Myometrial cell (primary cell): ENCODE measurements around the gene OOSP1. TPM values are rescaled to one million over a fixed set of nuclear protein-coding genes. Genes with fewer than 3 reads are reported as not detected.

Source experiments
- total RNA-seq: library from RNA; depleted of rRNA; stranded (reverse); fragments of >200 nt; gene quantifications from 2 replicates; pipeline ENCODE4 v1.2.3, GENCODE V29; 2015

The OOSP1 gene, protein sequence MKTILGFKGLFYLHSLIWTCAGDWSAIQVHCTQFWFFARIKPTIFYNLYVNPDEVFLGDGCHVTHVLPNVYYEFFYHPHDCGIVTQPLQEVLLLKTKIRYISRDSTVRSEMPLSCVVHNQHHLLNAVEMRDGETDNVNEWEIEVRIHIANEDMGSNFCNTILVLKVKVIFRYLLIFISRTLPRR
- total RNA-seq, result not detected in 2 replicates

DNA sequence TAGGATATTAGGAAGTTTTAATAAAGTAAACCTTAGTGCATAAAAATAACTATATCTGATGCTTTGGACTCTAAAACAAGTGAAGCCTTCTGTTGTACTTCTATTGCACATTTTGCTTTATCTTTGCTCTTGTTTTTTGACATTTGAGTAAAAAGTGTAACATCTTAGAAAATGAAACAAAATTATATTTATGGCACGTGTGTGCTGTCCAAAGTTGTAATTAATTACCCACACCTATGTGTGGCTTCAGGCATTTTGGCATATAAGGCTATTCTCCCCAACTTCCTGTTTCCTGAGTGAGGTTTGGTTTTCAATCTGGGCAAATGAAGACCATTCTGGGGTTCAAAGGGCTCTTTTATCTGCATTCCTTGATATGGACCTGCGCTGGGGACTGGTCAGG is at the start of gene OOSP1:
OOSP1 (plus strand) TSS at position 301 of the 400 bp plus-strand sequence; CDS start at position 324, 23 bp downstream.

DNA sequence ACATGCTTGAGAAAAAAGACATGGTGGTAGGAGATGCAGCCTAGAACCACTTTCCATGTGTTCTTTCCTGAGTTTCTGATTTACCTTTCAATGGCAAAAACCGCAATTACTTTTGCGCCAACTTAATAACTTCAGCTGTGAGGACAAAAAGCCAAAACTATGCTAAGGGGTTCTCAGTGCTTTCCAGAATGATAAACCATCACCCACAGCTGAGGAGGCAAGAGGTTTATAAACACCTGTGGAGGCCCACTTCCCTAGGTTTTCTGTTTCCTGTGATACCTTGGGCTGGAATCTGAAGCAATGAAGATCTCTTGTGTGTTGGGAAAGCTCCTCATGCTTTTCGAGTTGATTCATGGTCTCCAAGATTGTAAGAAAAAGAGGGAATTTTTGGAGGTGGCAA is 25.5 kb downstream of the OOSP1 start, which contains the start of gene OOSP4A:
OOSP4A (plus strand) TSS at position 301 of the 400 bp plus-strand sequence; CDS start at position 301, 0 bp downstream.

Other genes with a start within 250 kb of the OOSP1 start
- not detected in 2 replicates for gene OR10V1, start 224.6 kb upstream of the OOSP1 start, total RNA-seq
- gene STX3, start 183.1 kb upstream of the OOSP1 start, total RNA-seq, result 8.9 and 11.0 TPM in 2 replicates
- gene MRPL16, start 127.7 kb upstream of the OOSP1 start, total RNA-seq, result 70.6 and 85.1 TPM in 2 replicates
- not detected in 2 replicates for gene CBLIF, start 92.9 kb upstream of the OOSP1 start, total RNA-seq
- gene TCN1, start 71.9 kb upstream of the OOSP1 start, total RNA-seq, result not detected in 2 replicates
- gene OOSP3, start 59.6 kb upstream of the OOSP1 start, total RNA-seq, result not detected in 2 replicates
- gene OOSP4A, start 25.6 kb downstream of the OOSP1 start, total RNA-seq, result not detected in 2 replicates
- not detected in 2 replicates for gene OOSP4B, start 78.7 kb downstream of the OOSP1 start, total RNA-seq
- gene OOSP2, start 102.0 kb downstream of the OOSP1 start, total RNA-seq, result not detected in 2 replicates
- not detected in 2 replicates for gene MS4A3, start 118.2 kb downstream of the OOSP1 start, total RNA-seq
- not detected in 2 replicates for gene MS4A2, start 150.2 kb downstream of the OOSP1 start, total RNA-seq
- gene MS4A6A, start 244.7 kb downstream of the OOSP1 start, total RNA-seq, result not detected in 2 replicates